Smooth muscle cell (in vitro differentiated cells): Measurements from ENCODE around the gene JMJD8. TPM values are rescaled to one million over a fixed set of nuclear protein-coding genes. Genes with fewer than 3 reads are reported as not detected.

Experiments used
- DNase-seq: peaks from one replicate; lab custom pipeline; 2025; ENCODE audit not compliant: unreplicated experiment; lab: John Stamatoyannopoulos, UW
- H2AFZ ChIP-seq: fragments of 200-600 bp; sonication (generic); 2 replicates; pipeline ENCODE4 v1.6.0; 2016; ENCODE audit warnings: antibody characterized with exemption, low read depth, mild to moderate bottlenecking
- H3F3A ChIP-seq: fragments of 200-600 bp; sonication (generic); 2 replicates; pipeline ENCODE4 v1.6.0; 2017; ENCODE audit warnings: antibody characterized with exemption, low read depth
- H3K27ac ChIP-seq: fragments of 200-600 bp; sonication (generic); 2 replicates; pipeline ENCODE4 v1.5.1; 2016; ENCODE audit warnings: low read depth, mild to moderate bottlenecking
- H3K27me3 ChIP-seq: fragments of 200-600 bp; sonication (generic); 2 replicates; pipeline ENCODE4 v1.6.1; 2016; ENCODE audit warnings: low read depth, mild to moderate bottlenecking
- H3K36me3 ChIP-seq: fragments of 200-600 bp; sonication (generic); 2 replicates; pipeline ENCODE4 v1.5.1; 2016; ENCODE audit warnings: low read depth
- H3K4me1 ChIP-seq: fragments of 200-600 bp; sonication (generic); 2 replicates; pipeline ENCODE4 v1.5.1; 2016; ENCODE audit warnings: low read depth
- H3K4me2 ChIP-seq: fragments of 200-600 bp; sonication (generic); 2 replicates; pipeline ENCODE4 v1.6.0; 2016; ENCODE audit warnings: mild to moderate bottlenecking
- H3K4me3 ChIP-seq: fragments of 200-600 bp; sonication (generic); 2 replicates; pipeline ENCODE4 v1.5.1; 2016; ENCODE audit warnings: mild to moderate bottlenecking
- H3K79me2 ChIP-seq: fragments of 200-600 bp; sonication (generic); 2 replicates; pipeline ENCODE4 v1.6.0; 2016; ENCODE audit warnings: low read depth, mild to moderate bottlenecking
- H3K9ac ChIP-seq: fragments of 200-600 bp; sonication (generic); 2 replicates; pipeline ENCODE4 v1.6.0; 2016; ENCODE audit warnings: low read depth
- H3K9me3 ChIP-seq: fragments of 200-600 bp; sonication (generic); replicated peaks from 2 replicates; pipeline ENCODE4 v1.5.1; 2016; ENCODE audit warnings: low read depth
- H4K20me1 ChIP-seq: fragments of 200-600 bp; sonication (generic); 2 replicates; pipeline ENCODE4 v1.6.0; 2016; ENCODE audit warnings: low read depth
- WGBS: methylation state at CpG from one replicate; pipeline ENCODE4 v1.1.7; 2016; ENCODE audit warnings: low lambda C conversion rate; 5-methylcytosine and 5-hydroxymethylcytosine counted together
- polyA plus RNA-seq: library from polyadenylated mRNA; unstranded; fragments of >200 nt; fragmentation: Nextera tagmentation; extraction: Ambion mirVana; gene quantifications from 2 replicates; pipeline ENCODE4 v1.2.1, GENCODE V29; 2016
- total RNA-seq: library from RNA; depleted of rRNA; stranded (reverse); fragments of >200 nt; gene quantifications from 2 replicates; pipeline ENCODE4 v1.2.3, GENCODE V29; 2014
- TF ChIP-seq, protein P1 (sequence below): fragments of 200-600 bp; sonication (generic); IDR thresholded peaks from 2 replicates; pipeline ENCODE4 v1.5.1; 2017; ENCODE audit warnings: borderline replicate concordance, mild to moderate bottlenecking, antibody characterized with exemption; ENCODE audit not compliant: insufficient read depth, poor library complexity, severe bottlenecking

Gene JMJD8
- total and polyA plus RNA-seq, 2 experiments from 2014 or later = 42.9 to 95.1 TPM

DNA sequence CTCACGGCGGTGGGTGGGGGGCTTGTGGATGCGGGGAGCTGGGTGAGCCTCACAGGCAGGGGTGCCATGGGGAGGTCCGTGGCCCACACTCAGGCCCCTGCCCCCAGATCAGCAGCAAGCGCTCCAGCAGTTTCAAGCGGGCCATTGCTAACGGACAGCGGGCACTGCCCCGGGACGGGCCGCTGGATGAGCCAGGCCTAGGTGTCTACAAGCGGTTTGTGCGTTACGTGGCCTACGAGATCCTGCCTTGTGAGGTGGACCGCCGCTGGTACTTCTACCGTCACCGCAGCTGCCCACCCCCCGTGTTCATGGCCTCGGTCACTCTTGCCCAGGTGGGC, 7.6 kb downstream of the JMJD8 start:
- Histone ChIP-seq H3K9me3 (no peaks in the 10 kb centered on the region), H3K4me2 (no peak overlapping the region), H3K36me3 (no peaks in the 10 kb centered on the region), H4K20me1 (peaks cover 28% of the 10 kb centered on the region), H3K9ac (no peak overlapping the region), H2AFZ (no peak overlapping the region), H3F3A (peaks cover 4% of the 10 kb centered on the region), H3K4me1 (peaks cover 14% of the 10 kb centered on the region), H3K4me3 (no peak overlapping the region), H3K79me2 (peaks cover 10% of the 10 kb centered on the region), H3K27ac (no peak overlapping the region), H3K27me3 (no peaks in the 10 kb centered on the region)
- TF ChIP-seq, protein P1, sequence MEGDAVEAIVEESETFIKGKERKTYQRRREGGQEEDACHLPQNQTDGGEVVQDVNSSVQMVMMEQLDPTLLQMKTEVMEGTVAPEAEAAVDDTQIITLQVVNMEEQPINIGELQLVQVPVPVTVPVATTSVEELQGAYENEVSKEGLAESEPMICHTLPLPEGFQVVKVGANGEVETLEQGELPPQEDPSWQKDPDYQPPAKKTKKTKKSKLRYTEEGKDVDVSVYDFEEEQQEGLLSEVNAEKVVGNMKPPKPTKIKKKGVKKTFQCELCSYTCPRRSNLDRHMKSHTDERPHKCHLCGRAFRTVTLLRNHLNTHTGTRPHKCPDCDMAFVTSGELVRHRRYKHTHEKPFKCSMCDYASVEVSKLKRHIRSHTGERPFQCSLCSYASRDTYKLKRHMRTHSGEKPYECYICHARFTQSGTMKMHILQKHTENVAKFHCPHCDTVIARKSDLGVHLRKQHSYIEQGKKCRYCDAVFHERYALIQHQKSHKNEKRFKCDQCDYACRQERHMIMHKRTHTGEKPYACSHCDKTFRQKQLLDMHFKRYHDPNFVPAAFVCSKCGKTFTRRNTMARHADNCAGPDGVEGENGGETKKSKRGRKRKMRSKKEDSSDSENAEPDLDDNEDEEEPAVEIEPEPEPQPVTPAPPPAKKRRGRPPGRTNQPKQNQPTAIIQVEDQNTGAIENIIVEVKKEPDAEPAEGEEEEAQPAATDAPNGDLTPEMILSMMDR = no peak
- no peak for DNase-seq
- 95% methylated on average over 17 of the region's 21 CpGs for WGBS

DNA sequence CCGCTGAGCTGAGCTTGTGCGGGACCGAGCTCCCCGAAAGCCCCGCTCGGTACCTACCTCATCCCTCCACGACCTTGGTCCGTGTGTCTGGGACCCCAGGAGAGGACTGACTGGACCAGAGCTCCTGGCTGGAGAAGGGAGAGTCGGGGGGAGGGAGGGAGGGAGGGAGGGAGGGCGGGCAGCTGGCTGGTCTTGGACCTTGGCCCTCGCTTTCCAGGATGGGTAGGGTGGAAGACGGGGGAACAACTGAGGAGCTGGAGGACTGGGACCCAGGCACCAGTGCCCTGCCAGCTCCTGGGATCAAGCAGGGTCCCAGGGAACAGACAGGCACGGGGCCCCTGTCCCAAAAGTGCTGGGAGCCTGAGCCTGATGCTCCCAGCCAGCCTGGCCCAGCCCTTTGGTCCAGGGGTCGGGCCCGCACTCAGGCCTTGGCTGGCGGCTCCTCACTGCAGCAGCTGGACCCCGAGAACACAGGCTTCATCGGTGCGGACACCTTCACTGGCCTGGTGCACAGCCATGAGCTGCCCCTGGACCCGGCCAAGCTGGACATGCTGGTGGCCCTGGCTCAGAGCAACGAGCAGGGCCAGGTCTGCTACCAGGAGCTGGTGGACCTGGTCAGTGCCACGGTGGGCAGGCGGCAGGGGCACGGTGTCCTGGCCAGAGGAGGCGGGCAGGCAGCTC, 8.1 kb downstream of the JMJD8 start:
- H3K4me1 ChIP-seq = peaks cover 9% of the 10 kb centered on the region
- WGBS = 82% methylated on average over 13 of the region's 25 CpGs
- peaks cover 5% of the 10 kb centered on the region for H3K79me2 ChIP-seq
- no peaks in the 10 kb centered on the region for H3K36me3 ChIP-seq
- DNase-seq = no peak
- peak overlapping the region; percentile 44 for H3K4me3 ChIP-seq
- H3K27me3 ChIP-seq = no peaks in the 10 kb centered on the region
- H3K4me2 ChIP-seq = peak overlapping the region; percentile 88
- TF ChIP-seq, protein P1 = no peak
- peaks cover 23% of the 10 kb centered on the region for H4K20me1 ChIP-seq
- no peak overlapping the region for H3K9ac ChIP-seq
- peaks cover 4% of the 10 kb centered on the region for H3F3A ChIP-seq
- H3K27ac ChIP-seq = no peak overlapping the region
- H2AFZ ChIP-seq = no peak overlapping the region
- no peaks in the 10 kb centered on the region for H3K9me3 ChIP-seq

DNA sequence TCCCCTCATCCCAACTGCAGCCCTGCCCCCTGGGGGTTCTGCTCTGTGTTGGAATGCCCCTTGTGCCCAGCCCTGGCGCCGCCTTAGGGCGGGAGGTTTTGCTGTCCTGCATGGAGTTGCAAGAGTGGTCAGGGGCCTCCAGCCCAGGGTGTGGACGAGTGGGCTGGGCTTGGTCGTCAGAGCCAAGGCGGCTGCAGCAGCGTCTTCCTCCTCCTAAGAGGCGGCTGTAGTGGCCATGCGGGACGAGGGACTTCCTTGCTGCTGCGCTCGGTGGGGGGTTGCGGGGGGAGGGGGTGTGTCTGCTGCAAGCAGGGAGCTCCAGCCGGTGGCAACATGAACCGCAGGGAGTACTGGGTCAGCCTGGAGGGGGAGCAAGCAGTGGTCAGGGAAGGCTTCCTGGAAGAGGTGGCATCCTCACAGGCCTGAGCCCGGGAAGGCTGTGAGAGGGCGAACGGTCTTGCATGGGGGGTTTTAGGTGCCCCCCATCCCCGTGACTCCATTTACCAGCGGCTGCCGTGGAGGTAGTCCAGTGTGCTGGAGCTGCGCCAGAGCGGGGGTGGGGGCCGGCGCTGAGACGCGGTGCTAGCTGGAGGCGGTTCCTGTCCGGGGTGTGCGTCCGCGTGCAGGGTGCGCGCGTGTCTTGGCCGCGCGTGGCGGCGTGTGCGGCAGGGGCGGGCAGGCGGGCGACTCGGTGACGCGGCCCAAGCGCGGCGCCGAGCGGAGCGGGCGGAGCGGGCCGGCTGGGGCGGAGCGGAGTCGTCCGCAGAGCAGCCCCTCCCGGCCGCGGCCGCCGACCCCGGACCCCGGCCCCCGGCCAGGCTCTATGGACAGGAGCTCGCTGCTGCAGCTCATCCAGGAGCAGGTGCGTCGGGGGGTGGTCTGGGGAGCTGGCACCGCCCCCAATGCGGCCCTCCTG, 8.9 kb downstream of the JMJD8 start, which contains the start of gene RHBDL1:
Gene RHBDL1 (plus strand): TSS at position 704 of the 916 bp plus-strand sequence. CDS start 120 bp downstream, at position 824.
- peaks cover 6% of the 10 kb centered on the region for H3K4me1 ChIP-seq

More for the DNA sequence above, 8.9 kb downstream of the JMJD8 start, which contains the start of gene RHBDL1:
- Histone ChIP-seq H4K20me1 (peaks cover 16% of the 10 kb centered on the region), H3K36me3 (no peaks in the 10 kb centered on the region), H2AFZ (no peak within 1 kb of the TSS), H3K4me2 (peak within 1 kb of the TSS; percentile 88), H3F3A (peaks cover 4% of the 10 kb centered on the region), H3K9ac (no peak within 1 kb of the TSS), H3K27me3 (no peaks in the 10 kb centered on the region), H3K79me2 (no peaks in the 10 kb centered on the region), H3K4me3 (peak within 1 kb of the TSS; percentile 44), H3K27ac (no peak within 1 kb of the TSS), H3K9me3 (no peaks in the 10 kb centered on the region)
- TF ChIP-seq, protein P1 = no peak
- DNase-seq = peak; percentile 30
- WGBS = 10% methylated on average over 40 of the region's 73 CpGs
